CD4-positive, alpha-beta T cell treated with Interleukin-17A for 1 hour (primary cell): ENCODE measurements around the gene BUB1.
"Not testable (repeated sequence)": the region's sequence is repeated elsewhere in the genome, so short reads cannot be mapped to it uniquely, and the experiment has no call there.

ENCODE experiments used
- DNase-seq: peaks from one replicate; pipeline ENCODE4 v3.0.0-alpha.2; 2020

Gene BUB1

DNA sequence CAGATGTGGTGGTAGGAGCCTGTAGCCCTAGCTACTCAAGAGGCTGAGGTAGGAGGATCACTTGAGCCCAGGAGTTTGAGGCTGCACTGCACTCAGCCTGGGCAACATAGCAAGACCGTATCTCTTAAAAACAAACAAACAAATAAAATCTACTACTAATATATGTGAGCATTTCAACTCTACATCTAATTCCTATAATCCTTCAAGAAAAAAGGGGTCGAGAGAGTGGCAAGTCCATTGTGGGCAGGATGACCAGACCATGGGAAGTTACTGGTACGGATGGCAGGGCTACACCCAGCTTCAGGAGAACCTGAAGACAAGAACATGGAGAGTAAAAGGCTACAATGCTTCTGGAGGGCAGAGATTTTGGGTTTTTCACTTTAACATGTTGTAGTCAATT lies 24.0 kb downstream of the BUB1 start:
- DNase-seq = no peak

DNA sequence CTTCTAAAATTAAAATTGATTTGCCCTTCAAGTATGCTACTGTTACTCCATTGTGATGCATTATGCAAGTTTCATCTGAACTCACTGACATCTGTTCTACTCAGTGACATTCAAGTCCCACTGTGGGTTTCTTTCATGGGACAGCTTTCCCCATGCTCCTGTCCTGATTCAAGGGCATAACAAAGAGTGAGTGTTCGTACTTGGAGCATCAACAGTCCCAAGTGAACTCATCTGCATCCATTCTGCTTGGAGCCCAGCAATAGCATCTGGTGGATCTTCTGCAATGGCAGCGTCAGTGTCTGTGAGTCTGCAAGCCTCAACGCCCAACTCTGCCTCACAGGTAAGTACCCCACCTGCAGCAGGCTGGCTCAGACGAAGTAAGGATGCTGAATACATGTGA lies 27.5 kb downstream of the BUB1 start:
- no peak for DNase-seq

DNA sequence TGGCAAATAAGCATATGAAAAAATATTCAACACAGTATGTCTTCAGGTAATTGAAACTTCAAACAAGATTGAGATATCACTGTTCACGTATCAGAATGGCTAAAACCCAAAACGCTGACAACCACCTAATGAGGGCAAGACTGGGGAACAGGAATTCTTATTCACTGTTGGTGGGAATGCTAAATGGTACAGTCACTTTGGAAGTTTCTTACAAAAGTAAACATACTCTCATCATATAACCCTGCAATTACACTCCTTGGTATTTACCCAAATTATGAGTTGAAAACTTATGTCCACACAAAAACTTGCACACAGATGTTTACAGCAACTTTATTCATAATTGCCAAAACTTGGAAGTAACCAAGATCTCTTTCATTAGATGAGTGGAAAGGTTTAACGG lies 30.1 kb downstream of the BUB1 start:
- no peak for DNase-seq

DNA sequence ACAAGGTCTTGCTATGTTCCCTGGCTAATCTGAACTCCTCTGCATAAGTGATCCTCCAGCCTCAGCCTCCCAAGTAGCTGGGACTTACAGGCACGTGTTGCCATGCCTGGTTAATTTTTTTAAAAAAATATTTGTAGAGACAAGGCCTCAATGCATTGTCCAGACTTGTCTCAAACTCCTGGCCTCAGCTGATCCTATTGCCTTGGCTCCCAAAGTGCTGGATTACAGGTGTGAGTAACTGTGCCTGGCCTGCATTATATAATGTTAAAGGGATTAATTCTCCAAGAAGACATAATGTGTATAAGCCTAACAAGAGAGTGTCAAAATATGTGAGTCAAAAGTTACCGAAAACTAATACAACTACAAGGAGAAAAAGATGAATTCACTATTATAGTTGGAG lies 32.2 kb downstream of the BUB1 start:
- no peak for DNase-seq

DNA sequence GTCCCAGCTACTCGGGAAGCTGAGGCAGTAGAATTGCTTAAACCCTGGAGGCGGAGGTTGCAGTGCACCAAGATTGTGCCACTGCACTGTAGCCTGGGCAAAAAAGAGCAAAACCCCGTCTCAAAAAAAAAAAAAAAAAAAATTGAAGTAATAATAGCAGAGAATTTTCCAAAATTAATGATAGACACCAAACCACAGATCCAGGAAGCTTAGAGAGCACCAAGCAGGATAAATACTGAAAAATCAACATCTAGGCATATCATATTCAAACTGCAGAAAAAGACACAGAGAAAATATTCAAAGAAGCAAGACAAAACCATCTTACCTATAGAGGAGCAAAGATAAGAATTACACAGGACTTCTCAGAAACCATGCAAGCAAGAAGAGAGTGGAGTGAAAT lies 33.5 kb downstream of the BUB1 start:
- no peak for DNase-seq

DNA sequence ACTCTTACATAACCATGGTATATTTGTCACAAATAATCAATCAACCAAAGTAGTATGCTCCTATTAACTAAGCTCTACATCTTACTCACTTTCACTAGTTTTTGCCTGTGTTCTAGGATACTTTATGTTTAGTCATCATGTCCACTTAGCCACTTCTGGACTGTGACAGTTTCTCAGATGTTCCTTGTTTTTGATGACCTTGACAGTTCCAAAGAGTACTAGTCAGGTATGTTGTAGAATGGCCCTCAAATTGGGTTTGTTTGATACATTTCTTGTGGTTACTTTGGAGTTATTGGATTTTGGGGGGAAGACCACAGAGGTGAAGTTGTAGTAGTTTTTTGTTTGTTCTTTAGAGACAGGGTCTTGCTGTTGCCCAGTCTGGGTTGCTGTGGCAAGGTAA lies 35.5 kb downstream of the BUB1 start:
- no peak for DNase-seq

DNA sequence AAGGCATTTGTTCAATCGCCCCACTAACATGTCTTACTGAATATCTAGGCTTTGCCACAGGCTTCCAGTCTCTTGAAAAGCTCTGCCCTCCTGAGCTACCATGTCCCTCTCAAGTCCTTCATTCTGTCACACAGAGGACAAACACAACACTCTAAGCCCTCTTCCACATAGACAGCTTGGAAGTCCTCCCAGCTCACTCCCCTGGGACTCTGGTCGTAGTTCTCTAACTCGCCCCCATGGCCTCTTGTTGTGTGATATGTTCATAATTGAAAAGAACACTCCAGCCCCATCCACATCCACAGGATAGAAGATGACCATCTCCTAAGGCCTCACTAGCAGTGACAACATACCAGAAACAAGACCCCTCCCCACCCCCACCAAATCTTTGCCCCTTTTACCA lies 37.9 kb downstream of the BUB1 start:
- no peak for DNase-seq

DNA sequence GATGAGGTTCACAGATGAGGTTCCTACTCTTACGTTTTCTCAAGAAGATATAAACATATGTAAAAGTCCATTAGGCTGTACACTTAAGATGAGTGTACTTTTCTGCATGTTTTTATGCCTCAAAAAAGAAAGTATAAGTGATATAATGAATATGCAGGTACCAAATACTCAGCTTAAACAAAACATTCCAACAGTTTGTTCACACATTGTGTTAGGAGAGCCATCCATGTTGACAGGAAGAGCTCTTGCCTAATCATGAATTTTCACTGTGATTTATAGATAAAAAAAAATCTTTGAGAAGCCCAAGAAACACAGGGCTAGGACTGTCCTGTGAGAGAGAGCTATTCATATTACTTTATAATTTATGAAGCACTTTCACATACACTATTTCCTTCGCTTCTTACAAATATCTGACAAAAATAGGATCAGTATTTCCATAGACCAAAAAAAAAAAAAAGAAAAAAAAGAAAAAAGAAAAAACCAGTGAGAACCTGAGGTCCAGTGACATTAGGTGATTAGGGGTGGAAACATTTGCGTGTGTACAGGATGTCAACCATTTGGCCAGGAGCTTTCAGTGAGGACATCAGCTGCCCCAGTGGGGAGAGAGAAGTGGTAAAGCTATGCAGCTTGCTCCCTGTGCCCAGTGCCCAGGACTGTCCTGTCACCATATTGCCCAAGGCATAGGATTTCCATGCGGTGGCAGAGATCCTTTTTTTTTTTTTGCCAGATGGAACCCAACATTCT lies 38.7 kb downstream of the BUB1 start:
- DNase-seq = no peak

DNA sequence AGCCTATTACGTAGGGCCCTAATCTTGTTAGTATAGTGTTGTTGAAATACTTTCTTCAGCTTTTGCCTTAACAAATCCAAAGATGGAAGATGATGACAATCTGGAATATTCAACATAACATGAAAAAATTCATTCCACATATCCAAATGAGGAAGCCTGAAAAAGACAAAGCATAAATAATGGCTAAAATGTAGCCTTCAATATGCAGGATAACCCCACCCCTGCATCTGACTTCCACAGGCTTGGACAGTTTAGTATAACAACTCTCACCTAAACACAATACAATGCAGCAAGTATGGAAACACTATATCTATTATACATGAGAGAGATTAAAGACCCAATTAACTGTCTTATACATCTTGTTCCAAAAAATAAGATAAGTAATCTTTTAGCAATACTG lies 39.9 kb downstream of the BUB1 start:
- DNase-seq = no peak

DNA sequence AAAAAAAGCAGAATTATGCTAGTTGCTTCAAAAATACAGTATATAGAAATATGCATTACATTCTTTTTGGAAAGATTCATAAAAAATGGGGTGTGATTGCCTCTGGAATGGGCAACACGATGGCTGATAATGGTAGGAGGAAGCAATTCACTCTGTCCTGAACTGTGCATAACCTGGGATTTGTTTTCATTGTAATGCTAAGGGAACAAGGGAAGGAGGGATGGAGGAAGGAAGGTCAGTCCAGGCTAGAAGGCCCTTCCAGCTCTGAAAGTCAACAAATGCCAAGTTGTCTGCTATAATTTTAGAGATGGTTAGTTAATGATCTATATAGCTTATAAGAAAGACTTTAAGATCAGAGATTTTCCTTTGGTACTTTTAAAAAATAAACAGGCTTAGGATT lies 40.8 kb downstream of the BUB1 start:
- DNase-seq = no peak

DNA sequence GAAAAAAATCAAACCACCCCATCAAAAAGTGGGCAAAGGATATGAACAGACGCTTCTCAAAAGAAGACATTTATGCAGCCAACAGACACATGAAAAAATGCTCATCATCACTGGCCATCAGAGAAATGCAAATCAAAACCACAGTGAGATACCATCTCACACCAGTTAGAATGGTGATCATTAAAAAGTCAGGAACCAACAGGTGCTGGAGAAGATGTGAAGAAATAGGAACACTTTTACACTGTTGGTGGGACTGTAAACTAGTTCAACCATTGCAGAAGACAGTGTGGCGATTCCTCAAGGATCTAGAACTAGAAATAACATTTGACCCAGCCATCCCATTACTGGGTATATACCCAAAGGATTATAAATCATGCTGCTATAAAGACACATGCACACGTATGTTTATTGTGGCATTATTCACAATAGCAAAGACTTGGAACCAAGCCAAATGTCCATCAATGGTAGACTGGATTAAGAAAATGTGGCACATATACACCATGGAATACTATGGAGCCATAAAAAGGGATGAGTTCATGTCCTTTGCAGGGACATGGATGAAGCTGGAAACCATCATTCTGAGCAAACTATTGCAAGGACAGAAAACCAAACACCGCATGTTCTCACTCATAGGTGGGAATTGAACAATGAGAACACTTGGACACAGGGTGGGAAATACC lies 41.8 kb downstream of the BUB1 start:
- DNase-seq = not testable (repeated sequence)

DNA sequence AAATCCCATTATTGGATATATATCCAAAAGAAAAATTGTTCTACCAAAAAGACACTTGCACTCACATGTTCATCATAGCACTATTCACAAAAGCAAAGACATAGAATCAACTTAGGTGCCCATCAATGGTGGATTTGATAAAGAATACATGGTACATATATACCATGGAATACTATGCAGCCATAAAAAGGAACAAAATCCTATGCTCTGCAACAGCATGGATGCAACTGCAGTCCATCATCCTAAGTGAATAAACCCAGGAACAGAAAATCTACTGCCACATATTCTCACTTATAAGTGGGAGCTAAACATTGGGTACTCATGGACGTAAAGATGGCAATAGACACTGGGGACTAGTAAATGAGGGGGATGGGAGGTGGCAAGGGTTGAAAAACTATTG lies 50.5 kb downstream of the BUB1 start:
- DNase-seq = not testable (repeated sequence)

DNA sequence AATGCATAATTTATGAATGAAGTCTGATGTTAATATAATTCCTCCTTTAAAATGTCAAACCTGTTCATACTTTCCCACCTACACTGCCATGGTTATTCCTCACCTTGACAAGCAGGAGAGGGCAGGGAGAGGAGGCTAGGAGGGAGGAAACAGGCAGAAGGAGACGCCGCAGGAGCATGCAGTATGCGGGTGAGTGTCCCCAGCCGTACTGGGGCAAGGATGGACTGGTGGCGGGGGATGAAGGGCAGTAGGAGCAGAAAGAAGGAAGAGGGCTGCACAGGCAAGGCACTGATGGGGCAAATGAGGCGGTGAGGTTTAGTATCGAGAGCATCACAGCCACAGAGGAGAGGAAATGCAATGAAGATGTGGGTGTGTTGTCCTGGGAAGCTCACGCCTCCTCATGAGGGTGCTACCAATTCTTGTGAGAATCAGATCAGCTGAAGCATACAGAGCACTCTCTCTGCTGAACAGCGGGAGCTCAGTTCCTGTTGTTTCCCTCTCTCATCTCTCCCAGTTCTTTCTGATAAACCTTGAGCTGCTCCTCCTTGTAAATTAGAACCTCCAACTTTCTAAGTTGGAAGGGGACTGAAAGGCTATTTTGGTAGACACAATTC lies 58.4 kb downstream of the BUB1 start:
- DNase-seq = not testable (repeated sequence)

DNA sequence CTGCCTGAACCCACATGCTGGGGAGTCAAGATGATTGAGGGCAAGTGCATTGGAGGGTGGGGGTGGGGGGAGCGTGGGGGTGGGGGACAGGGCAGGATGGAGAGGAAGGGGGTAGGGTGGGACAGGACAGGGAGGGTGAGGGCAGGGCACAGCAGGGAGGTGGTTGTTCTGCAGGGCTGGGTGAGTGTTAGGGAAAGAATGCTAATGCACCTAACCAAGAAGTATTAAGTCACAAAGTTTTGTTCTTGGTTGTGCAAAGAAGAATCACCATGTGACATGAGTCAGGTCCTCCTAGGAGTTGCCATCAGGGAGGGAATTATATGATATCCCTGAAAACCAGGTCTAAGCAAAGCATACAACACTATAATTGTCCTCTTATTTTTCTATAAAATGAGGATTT lies 63.9 kb downstream of the BUB1 start:
- DNase-seq = not testable (repeated sequence)

DNA sequence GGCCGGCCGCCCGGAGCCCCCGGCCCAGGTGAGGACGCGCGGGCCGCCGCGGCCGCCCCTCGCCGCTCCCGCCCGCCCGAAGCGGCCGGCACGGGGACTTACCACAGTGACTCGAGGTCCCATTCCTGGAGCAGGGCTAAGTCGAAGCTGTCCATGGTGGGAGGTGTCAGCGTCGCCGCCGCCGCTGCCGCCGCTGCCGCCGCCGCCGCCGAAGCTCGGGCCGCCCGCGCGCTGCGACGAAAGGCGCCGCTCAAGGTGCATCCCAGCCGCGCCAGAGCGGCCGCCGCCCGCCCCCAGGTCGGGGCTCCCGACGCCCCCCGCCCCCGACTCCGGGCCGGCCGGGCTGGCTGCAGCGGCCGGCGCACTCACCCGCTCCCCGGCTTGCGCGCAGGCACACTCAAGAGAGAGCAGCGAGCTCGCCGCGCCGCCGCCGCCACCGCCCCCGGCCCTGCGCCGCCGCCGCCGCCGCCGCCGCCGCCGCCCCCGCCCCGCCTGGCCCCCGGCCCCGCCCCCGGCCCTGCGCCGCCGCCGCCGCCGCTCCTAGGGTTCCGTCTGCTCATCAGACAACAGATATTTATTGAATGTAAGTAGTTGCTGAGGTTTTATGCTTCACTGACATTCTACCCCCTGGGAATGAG lies 67.1 kb downstream of the BUB1 start:
- peak; percentile 26 for DNase-seq

DNA sequence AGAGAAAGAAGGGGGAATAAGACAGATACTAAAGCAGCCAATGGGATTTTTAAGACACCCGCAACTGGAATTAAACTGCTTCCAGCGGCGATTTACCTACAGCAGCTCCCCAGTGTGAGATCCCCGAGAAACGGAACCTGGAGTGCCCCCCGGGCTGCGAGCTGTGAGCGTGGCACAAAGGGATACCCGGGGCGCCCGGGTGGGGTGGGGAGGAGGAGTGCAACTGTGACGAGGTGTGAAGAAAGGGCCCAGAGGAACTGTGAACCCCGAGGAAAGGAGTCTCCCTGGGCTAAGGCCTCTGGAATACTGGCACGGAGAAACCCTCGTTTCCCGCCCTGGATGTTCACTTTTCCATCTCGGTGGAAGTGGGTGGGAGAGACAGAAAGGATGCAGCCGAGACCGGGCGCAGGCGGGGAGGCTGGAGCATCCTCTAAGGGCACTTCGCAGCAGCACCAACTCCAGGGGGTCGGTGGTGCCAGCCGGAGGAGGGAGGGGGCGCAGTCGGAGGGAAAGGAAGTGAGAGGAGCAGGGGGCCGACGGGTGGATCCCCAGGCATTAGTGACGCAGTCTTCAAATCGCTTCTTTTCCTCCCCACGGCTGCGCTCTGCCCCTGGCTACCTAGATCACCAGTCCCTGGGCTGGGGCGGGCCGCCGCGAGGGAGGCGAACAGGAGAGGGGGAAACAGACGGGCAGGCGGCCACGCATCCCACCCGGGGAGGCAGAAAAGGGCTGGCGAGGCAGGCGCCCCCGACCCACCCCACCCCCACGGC lies 67.8 kb downstream of the BUB1 start:
- not testable (repeated sequence) for DNase-seq

DNA sequence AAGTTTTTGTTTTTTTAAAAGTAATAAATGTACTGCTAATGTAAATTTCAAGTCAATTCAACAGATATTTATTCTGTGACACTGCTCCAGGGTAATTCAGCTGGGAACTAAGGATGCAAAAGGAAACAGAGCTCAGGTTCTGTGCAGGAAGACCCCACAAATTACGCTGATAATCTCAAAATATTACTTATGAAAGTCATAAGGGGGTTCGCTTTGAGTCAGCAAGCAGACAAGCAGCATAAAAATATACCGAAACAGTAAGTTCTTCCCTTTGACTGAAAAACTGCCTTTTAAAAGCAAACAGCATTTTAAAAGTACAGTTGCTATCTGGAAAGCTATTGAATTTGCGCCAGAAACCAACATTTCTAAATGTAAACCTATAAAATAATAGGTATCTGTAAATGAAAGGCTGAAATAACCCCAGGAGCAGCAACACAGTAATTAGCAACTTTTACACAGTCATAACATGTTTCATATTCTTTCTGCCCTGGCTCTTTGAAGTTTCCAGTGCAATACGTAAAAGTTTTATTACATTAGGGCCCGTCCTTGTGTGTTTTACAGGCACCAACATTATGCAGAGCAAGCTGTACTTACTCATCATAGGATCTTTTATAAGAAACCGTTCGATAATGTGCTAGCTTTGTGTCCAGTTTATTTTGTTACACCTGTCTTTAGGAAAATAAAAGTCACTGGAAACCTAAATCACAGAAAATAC lies 68.9 kb downstream of the BUB1 start:
- DNase-seq = not testable (repeated sequence)

DNA sequence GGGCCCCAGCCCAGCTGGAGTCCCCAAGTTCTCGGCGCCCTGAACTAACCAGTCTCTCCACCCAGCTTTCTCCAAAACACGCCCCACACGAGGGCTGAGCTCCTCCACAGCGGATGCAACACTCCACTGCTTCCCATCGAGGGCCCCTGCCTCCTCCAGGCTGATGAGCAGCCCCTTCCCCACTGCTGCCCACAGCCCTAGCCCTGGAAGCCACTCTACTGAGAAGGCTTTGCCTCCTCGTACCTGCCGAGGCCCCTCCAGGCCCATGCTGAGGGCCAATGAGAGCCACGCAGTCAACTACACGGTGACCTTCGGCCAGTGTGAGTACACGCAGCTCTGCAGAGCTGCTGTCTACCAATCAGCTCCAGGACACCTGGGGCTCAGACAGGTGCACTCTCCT lies 72.8 kb downstream of the BUB1 start:
- DNase-seq = not testable (repeated sequence)

DNA sequence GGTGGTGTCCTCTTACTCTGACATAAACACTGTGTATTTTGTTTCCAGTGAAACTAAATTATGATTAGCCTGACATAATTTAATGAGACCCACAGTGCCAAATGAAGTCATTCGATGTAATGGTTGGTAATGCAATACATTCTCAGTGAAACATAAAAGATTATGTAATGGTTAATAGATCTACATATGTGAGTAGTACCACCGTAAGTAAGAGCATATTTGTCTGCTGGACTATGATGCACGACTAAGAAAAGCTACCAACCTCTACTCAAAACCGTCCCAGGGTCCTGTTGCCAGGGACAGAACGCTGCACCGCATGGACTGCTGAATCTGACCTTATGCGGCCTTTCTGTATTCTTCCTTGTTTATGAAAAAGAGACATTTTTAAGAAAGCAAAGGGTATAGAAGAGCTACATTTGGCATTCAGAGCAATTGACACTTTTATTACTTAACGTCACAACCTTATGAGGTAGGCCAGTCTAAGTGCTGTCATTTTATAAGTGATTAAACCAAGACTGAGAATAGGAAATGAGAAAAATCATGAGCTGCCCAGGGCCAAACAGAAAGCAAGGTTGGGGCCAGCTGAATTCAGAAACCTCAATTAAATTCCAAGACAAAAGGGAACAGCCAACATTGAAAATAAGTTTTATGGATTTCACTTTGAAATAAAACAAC lies 73.8 kb downstream of the BUB1 start:
- not testable (repeated sequence) for DNase-seq

DNA sequence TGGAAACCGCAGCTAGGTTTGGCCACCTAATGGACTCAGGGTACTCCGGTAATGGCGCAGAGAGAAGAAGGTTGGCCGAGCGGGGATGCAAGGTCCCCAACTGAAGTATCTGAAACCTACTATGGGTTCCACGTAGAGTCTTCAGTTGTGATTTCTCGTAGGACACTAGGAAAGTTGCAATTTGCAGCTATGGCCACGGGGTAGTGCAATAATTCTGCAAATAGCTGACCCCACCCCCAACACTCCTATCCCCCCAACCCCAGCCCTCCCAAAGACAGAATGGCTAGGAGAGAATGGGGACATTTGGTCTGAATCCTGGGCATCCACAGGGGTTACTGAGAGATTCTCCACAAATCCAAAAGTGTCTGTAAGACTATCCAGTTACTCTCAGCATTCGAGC lies 75.7 kb downstream of the BUB1 start:
- DNase-seq = not testable (repeated sequence)

DNA sequence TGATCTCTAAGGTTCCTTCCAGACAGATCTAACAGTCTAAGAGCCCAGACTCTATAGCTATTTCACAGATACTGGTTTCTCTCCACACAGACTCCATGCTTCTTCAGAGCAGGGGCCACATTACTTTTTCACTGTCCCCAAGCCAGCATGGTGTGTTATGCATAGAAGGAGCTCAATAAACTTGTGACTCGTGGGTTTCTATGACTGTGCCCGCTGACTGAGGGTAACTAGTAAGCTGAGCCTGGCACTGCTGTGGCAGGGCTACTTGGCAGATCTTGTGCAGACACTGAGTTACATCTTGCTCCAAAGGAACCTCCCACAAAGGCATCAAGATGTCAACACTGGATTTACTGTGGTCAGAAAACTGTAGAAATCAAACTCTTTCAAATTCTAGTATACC lies 85.9 kb downstream of the BUB1 start:
- DNase-seq = not testable (repeated sequence)
